SU-DHL-6 (cell line): ENCODE data around the gene KRT9.

Experiments used
- H2AFZ ChIP-seq: fragments of 200-600 bp; sonication (generic); 2 replicates; pipeline ENCODE4 v1.6.1; 2014; ENCODE audit warnings: low read depth, mild to moderate bottlenecking, moderate library complexity, mixed read lengths, antibody characterized with exemption, low read length; ENCODE audit not compliant: severe bottlenecking
- H3F3A ChIP-seq: fragments of 200-600 bp; shearing (Covaris generic); 2 replicates; pipeline ENCODE4 v1.6.0; 2016; ENCODE audit warnings: antibody characterized with exemption, mild to moderate bottlenecking; ENCODE audit not compliant: insufficient read depth
- H3K27ac ChIP-seq: fragments of 200-600 bp; sonication (generic); 2 replicates; pipeline ENCODE4 v1.5.1; 2016; ENCODE audit warnings: low read depth, mild to moderate bottlenecking, low read length, moderate library complexity, mixed read lengths
- H3K27me3 ChIP-seq: fragments of 200-600 bp; sonication (generic), shearing (Covaris generic); 2 replicates; pipeline ENCODE4 v1.6.0; 2014; ENCODE audit warnings: mild to moderate bottlenecking, low read length
- H3K36me3 ChIP-seq: fragments of 200-600 bp; sonication (generic); 2 replicates; pipeline ENCODE4 v1.6.1; 2014; ENCODE audit warnings: mild to moderate bottlenecking, low read length, mixed read lengths
- H3K4me2 ChIP-seq: fragments of 300-600, 200-600 bp; shearing (Covaris generic), sonication (generic); 2 replicates; pipeline ENCODE4 v1.6.0; 2014; ENCODE audit warnings: low read length, low read depth, mild to moderate bottlenecking; ENCODE audit not compliant: poor library complexity, severe bottlenecking
- H3K4me3 ChIP-seq: fragments of 200-600 bp; sonication (generic); 2 replicates; pipeline ENCODE4 v1.5.1; 2014; ENCODE audit warnings: antibody characterized with exemption, low read length, mild to moderate bottlenecking, mixed read lengths; ENCODE audit not compliant: insufficient read depth, poor library complexity, severe bottlenecking
- H3K79me2 ChIP-seq: fragments of 200-600 bp; sonication (generic); 2 replicates; pipeline ENCODE4 v1.6.1; 2014; ENCODE audit warnings: mild to moderate bottlenecking, low read length, moderate library complexity; ENCODE audit not compliant: insufficient read depth
- H3K9ac ChIP-seq: fragments of 200-600 bp; sonication (generic); 2 replicates; pipeline ENCODE4 v1.7.0; 2014; ENCODE audit warnings: mild to moderate bottlenecking, low read length
- H3K9me2 ChIP-seq: fragments of 200-600 bp; sonication (generic); replicated peaks from 2 replicates; pipeline ENCODE4 v1.6.1; 2014; ENCODE audit warnings: low read length; ENCODE audit not compliant: insufficient read depth
- H3K9me3 ChIP-seq: fragments of 200-600 bp; sonication (generic); 2 replicates; pipeline ENCODE4 v1.6.1; 2014; ENCODE audit warnings: low read length, mixed read lengths; ENCODE audit not compliant: insufficient read depth
- H4K20me1 ChIP-seq: fragments of 200-600 bp; sonication (generic); 2 replicates; pipeline ENCODE4 v1.6.1; 2014; ENCODE audit warnings: low read depth, mild to moderate bottlenecking, antibody characterized with exemption, low read length, moderate library complexity, mixed read lengths
- EZH2phosphoT487 ChIP-seq: fragments of 200-600 bp; sonication (generic), shearing (Covaris generic); conservative IDR thresholded peaks from 2 replicates; pipeline ENCODE4 v1.6.1; 2018; ENCODE audit warnings: mild to moderate bottlenecking, antibody characterized with exemption, low read length, moderate library complexity, mixed read lengths
- TF ChIP-seq, protein P1 (sequence below): fragments of 200-600 bp; sonication (generic); IDR thresholded peaks from one replicate; pipeline ENCODE4 v1.5.1; 2017; ENCODE audit warnings: antibody characterized with exemption, mild to moderate bottlenecking, low read length, moderate library complexity; ENCODE audit not compliant: insufficient read depth, poor library complexity, severe bottlenecking

KRT9 gene

DNA sequence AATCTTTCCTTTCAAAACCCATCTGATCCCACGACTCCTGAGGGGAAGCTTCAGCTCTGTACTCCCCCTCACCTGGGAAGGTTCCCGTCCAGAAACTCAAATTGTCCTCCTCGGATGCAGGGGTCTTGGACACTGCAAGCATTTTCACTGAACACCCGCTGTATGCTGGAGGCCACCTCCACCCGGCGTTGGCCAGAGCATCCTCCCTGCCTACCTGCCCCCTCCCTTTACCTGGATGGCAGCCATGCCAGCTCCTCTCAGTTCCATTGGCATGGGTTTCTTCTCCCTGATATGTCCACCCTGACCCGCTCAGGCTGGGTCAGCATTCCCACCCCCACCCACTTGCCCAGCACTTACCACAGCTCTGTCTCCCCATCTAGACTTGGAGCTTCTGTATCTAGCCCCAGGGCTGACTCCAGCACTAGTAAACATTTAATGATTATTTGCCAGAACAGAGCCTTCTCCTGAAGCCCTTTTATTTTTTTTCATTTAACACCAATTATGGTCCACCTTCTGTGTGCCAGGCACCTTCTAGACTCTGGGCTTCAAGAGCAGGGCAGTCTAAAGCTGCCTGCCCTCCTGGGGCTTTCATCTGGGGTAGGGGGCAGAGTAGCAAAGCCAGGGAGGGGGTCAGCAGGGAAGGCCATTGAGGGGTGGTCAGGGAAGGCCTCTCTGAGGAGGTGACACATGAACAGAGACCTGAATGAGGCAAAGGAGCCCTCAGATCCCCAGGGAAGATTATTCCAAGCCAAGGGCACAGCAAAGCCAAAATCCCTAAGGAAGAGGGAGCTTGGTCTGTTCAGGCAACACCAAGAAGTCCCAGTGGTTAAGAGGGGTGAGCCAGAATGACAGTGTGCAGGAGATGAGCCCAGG lies 34.9 kb downstream of the KRT9 start:
- H3K4me2 ChIP-seq, result no peak overlapping the region
- no peaks in the 10 kb centered on the region for H3K36me3 ChIP-seq
- no peaks in the 10 kb centered on the region for H3K27me3 ChIP-seq
- no peaks in the 10 kb centered on the region for H4K20me1 ChIP-seq
- no peak overlapping the region for H3K4me3 ChIP-seq
- H3K9me2 ChIP-seq, result no peaks in the 10 kb centered on the region
- no peaks in the 10 kb centered on the region for H3K79me2 ChIP-seq
- no peak overlapping the region for H3K9ac ChIP-seq
- H2AFZ ChIP-seq, result no peak overlapping the region
- no peaks in the 10 kb centered on the region for H3F3A ChIP-seq
- H3K9me3 ChIP-seq, result no peaks in the 10 kb centered on the region
- no peak overlapping the region for H3K27ac ChIP-seq
- no peak for TF ChIP-seq EZH2phosphoT487
- TF ChIP-seq, protein P1, sequence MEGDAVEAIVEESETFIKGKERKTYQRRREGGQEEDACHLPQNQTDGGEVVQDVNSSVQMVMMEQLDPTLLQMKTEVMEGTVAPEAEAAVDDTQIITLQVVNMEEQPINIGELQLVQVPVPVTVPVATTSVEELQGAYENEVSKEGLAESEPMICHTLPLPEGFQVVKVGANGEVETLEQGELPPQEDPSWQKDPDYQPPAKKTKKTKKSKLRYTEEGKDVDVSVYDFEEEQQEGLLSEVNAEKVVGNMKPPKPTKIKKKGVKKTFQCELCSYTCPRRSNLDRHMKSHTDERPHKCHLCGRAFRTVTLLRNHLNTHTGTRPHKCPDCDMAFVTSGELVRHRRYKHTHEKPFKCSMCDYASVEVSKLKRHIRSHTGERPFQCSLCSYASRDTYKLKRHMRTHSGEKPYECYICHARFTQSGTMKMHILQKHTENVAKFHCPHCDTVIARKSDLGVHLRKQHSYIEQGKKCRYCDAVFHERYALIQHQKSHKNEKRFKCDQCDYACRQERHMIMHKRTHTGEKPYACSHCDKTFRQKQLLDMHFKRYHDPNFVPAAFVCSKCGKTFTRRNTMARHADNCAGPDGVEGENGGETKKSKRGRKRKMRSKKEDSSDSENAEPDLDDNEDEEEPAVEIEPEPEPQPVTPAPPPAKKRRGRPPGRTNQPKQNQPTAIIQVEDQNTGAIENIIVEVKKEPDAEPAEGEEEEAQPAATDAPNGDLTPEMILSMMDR, result no peak

DNA sequence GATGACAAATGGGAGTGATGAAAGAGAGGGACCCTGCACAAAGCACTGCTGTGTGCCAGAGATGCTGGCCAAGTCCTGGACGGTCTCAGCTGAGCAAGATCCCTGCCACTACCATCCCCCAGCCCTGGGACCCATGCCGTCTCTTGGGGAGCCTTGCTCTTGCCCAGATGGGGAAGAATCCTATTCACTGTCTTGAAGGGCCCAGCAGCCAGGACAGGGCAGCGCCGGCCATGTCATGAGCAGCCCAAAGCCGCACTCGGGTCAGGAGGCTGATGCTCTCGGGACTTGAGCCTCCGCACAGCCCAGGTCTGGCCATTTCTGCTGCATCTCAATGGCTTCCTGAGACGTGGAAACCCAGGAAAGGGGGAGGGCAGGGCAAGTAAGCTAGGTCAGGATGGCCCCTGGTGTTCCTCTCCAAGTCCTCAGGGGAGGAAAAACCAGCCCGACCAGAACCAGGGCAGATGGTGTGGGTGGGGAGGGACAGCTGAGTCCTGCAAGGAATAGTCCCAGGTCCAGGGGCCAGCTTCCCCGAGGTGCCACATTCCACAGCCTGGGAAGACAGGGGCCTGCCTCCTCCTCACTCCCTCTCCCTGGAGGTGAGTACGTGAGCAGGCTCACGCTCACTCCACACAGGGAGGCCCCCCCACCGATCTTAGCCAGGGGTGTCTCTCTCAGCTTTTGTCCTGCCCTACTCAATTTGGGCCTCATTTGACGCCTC lies 35.9 kb downstream of the KRT9 start:
- no peaks in the 10 kb centered on the region for H4K20me1 ChIP-seq
- no peak overlapping the region for H3K4me2 ChIP-seq
- no peak overlapping the region for H2AFZ ChIP-seq
- H3K27me3 ChIP-seq, result no peaks in the 10 kb centered on the region
- H3K36me3 ChIP-seq, result no peaks in the 10 kb centered on the region
- no peak for TF ChIP-seq EZH2phosphoT487
- TF ChIP-seq, protein P1, result no peak
- no peaks in the 10 kb centered on the region for H3K9me3 ChIP-seq
- H3K4me3 ChIP-seq, result no peak overlapping the region
- H3K9ac ChIP-seq, result no peak overlapping the region
- H3F3A ChIP-seq, result no peaks in the 10 kb centered on the region
- H3K9me2 ChIP-seq, result no peaks in the 10 kb centered on the region
- no peaks in the 10 kb centered on the region for H3K79me2 ChIP-seq
- no peak overlapping the region for H3K27ac ChIP-seq

DNA sequence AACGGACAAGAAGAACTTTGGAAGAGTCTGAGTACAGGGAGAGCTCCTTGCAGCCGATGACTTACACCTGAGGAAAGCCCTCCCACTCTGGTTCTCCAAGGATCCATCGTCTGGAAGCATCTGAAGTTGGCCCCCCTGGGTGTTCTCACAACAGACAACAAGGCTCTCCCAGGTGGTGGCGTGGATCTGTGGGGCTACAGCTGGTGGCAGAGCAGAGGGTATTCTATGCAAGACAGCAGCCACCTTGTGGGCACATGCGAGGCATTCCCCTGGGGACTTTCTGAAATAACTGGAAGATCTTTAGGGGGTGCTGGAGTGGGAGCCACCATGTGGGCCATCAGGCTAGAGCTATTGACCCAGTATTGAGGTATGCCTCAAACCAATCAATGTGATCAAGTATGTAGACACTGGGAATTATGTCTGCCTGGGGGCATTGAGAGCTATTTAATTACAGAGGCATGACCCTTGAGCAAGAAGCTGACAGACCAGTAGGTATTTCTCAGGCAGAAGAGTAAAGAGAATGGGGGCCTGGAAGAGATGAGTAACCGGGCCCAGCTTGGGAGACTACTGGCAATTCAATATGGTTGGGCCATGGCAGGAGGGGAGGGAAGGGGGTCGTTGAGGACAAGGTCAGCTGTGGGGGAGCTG lies 36.8 kb downstream of the KRT9 start:
- TF ChIP-seq, protein P1, result no peak
- no peak for TF ChIP-seq EZH2phosphoT487
- Histone ChIP-seq H3K4me2 (no peak overlapping the region), H3K27me3 (peaks cover under 1% of the 10 kb centered on the region; the same call in 1 of the 2 replicates), H3K27ac (no peak overlapping the region), H3K9me2 (no peaks in the 10 kb centered on the region), H3K79me2 (no peaks in the 10 kb centered on the region), H3F3A (no peaks in the 10 kb centered on the region), H3K9ac (no peak overlapping the region), H2AFZ (no peak overlapping the region), H3K4me3 (no peak overlapping the region), H4K20me1 (no peaks in the 10 kb centered on the region), H3K9me3 (no peaks in the 10 kb centered on the region), H3K36me3 (no peaks in the 10 kb centered on the region)
